SU-DHL-6 (cell line): ENCODE results near the gene ADAM10.

Experiments
- EZH2phosphoT487 ChIP-seq: fragments of 200-600 bp; sonication (generic), shearing (Covaris generic); conservative IDR thresholded peaks from 2 replicates; pipeline ENCODE4 v1.6.1; 2018; ENCODE audit warnings: mild to moderate bottlenecking, antibody characterized with exemption, low read length, moderate library complexity, mixed read lengths
- TF ChIP-seq, protein P1 (sequence below): fragments of 200-600 bp; sonication (generic); IDR thresholded peaks from one replicate; pipeline ENCODE4 v1.5.1; 2017; ENCODE audit warnings: antibody characterized with exemption, mild to moderate bottlenecking, low read length, moderate library complexity; ENCODE audit not compliant: insufficient read depth, poor library complexity, severe bottlenecking

- TF ChIP-seq, protein P1, sequence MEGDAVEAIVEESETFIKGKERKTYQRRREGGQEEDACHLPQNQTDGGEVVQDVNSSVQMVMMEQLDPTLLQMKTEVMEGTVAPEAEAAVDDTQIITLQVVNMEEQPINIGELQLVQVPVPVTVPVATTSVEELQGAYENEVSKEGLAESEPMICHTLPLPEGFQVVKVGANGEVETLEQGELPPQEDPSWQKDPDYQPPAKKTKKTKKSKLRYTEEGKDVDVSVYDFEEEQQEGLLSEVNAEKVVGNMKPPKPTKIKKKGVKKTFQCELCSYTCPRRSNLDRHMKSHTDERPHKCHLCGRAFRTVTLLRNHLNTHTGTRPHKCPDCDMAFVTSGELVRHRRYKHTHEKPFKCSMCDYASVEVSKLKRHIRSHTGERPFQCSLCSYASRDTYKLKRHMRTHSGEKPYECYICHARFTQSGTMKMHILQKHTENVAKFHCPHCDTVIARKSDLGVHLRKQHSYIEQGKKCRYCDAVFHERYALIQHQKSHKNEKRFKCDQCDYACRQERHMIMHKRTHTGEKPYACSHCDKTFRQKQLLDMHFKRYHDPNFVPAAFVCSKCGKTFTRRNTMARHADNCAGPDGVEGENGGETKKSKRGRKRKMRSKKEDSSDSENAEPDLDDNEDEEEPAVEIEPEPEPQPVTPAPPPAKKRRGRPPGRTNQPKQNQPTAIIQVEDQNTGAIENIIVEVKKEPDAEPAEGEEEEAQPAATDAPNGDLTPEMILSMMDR: no peak
- TF ChIP-seq EZH2phosphoT487: no peak
Observed at GRCh38 chr15:58539548-58539947, 210.0 kb downstream of the ADAM10 start.
